Measurements from ENCODE around the gene MARCHF3.
"Not testable (repeated sequence)": the region's sequence is repeated elsewhere in the genome, so short reads cannot be mapped to it uniquely, and the experiment has no call there.

The MARCHF3 gene

DNA sequence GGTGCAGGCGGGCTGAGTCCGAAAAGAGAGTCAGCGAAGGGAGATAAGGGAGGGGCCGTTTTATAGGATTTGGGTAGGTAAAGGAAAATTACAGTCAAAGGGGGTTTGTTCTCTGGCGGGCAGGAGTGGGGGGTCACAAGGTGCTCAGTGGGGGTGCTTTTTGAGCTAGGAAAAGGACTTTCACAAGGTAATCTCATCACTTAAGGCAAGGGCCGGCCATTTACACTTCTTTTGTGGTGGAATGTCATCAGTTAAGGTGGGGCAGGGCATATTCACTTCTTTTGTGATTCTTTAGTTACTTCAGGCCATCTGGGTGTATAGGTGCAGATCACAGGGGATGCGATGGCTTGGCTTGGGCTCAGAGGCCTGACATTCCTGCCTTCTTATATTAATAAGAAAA is 191.0 kb downstream of the MARCHF3 start:
- not testable (repeated sequence) for DNase-seq

GRCh38 chr5:126837906-126838539 is 192.3 kb downstream of the MARCHF3 start:
- DNase-seq = no peak

DNA sequence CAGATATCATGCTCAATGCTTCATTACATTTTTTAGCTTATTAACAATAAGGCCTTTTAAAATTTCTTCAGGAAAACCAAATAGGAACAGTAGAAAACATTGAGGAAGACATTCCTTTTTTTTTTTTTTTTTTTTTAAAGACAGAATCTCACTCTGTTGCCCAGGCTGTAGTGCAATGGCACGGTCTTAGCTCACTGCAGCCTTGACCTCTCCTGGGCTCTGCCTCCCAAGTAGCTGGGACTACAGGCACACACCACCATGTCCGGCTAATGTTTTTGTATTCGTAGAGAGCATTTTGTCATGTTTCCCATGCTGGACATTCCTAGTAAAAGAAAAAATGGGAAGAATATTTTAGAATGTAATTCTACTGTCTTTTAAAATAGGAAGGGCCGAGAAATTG is 193.1 kb downstream of the MARCHF3 start:
- no peak for DNase-seq

DNA sequence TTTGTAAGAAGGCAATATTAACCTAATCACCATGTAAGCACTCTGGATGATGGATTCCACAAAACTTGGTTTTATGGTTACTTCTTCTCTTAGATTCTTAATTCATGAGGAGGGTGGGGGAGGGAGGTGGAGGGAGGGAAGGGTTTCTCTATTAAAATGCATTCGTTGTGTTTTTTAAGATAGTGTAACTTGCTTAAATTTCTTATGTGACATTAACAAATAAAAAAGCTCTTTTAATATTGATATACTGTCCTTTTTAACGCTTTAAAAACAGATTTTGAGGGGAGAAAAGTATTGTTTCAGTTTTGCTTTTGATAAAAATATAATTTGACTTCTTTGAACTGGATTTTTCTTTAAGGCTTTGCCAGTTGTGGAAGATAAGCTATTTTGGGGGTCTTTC is 193.6 kb downstream of the MARCHF3 start:
- DNase-seq = no peak

GRCh38 chr5:126831156-126831555 is 199.2 kb downstream of the MARCHF3 start:
- DNase-seq = no peak

GRCh38 chr5:126830061-126830460 is 200.3 kb downstream of the MARCHF3 start:
- DNase-seq = no peak

GRCh38 chr5:126829098-126829497 is 201.3 kb downstream of the MARCHF3 start:
- no peak for DNase-seq

DNA sequence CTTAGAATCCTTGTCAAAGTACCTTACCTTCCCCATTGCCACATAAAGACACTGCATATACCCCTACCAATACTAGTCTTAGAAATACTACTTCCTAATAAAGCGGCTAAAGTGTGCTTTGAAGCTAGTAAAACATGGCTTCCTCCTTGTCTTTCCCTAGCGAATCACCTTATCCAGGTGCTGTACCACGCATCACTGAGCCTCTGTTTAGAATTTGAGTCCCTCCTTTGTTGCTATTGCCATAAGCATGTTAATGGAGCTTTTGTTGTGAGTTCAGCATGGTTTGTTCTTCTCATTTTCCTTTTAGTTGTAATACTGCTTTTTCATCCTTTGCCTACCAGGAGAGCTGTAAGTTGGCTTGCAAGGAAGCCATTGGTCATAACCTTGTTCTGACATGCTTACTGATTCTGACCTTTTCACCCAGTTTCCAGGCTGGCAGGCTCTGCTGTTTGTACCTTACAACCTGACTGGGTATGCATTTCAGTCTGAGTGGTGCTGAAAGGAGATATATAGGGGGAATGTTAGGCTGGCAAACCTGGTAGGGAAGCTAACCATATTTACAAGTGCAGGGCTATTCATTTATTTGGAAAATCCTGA is 203.6 kb downstream of the MARCHF3 start:
- DNase-seq = no peak

GRCh38 chr5:126819253-126819652 is 211.1 kb downstream of the MARCHF3 start:
- no peak for DNase-seq

DNA sequence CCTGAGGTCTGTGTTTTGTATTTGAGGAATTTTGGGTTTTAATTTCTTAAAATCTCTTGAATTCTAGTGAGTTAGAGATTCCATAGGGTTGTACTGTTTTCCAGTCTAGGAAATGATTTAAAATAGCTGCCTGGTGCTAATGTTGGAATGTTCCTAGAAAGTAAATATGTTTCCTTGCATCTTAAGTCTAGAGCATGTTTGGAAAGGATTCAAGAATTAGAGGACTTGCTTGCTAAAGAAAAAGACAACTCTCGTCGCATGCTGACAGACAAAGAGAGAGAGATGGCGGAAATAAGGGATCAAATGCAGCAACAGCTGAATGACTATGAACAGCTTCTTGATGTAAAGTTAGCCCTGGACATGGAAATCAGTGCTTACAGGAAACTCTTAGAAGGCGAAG is 211.6 kb downstream of the MARCHF3 start:
- no peak for DNase-seq

Data from NCI-H446 treated with DMSO at 0.1 percent for 48 hours (cell line).